Measurements from ENCODE around the gene ADAMTS2.

GRCh38 chr5:179124273-179124852 lies 220.9 kb downstream of the ADAMTS2 start:
- no peak for TF ChIP-seq CTCF (IDR thresholded peaks at IDR 0.05; ENCODE audit: insufficient read depth, low read length, poor library complexity, severe bottlenecking)
- TF ChIP-seq EZH2phosphoT487 (conservative IDR thresholded peaks at IDR 0.05; ENCODE audit: low read length), result no peak
